NT2/D1 (cell line): ENCODE data around the gene LDB3.

ENCODE experiments used
- DNase-seq: peaks from one replicate; pipeline ENCODE4 v3.0.0-alpha.2; 2011; ENCODE audit warnings: low read depth, low spot score
- H3K27me3 ChIP-seq: 2 replicates; pipeline ENCODE4 v1.6.0; 2011; ENCODE audit warnings: mild to moderate bottlenecking; ENCODE audit not compliant: insufficient read length, insufficient read depth
- H3K36me3 ChIP-seq: 2 replicates; pipeline ENCODE4 v1.6.1; 2011; ENCODE audit warnings: mild to moderate bottlenecking, low read length, mixed read lengths; ENCODE audit not compliant: insufficient read depth, insufficient read length
- H3K4me1 ChIP-seq: 2 replicates; pipeline ENCODE4 v1.5.1; 2011; ENCODE audit not compliant: insufficient read depth, insufficient read length
- H3K4me3 ChIP-seq: 2 replicates; pipeline ENCODE4 v1.5.1; 2011; ENCODE audit warnings: low read depth; ENCODE audit not compliant: insufficient read length
- H3K9ac ChIP-seq: 2 replicates; pipeline ENCODE4 v1.6.0; 2011; ENCODE audit warnings: low read depth; ENCODE audit not compliant: insufficient read length
- H3K9me3 ChIP-seq: 2 replicates; pipeline ENCODE4 v1.5.1; 2011; ENCODE audit warnings: mild to moderate bottlenecking, low read length; ENCODE audit not compliant: insufficient read depth
- SUZ12 ChIP-seq: IDR thresholded peaks from 2 replicates; pipeline ENCODE4 v1.6.1; 2011; ENCODE audit not compliant: insufficient read length, insufficient read depth; ENCODE audit errors: extremely low read depth
- YY1 ChIP-seq: IDR thresholded peaks from 2 replicates; pipeline ENCODE4 v1.6.1; 2011; ENCODE audit not compliant: insufficient read length, insufficient read depth
- ZNF274 ChIP-seq: IDR thresholded peaks from 2 replicates; pipeline ENCODE4 v1.6.1; 2011; ENCODE audit warnings: mild to moderate bottlenecking, low read depth, low read length

The LDB3 gene

GRCh38 chr10:86647773-86648703 is 20.3 kb upstream of the LDB3 start:
- Histone ChIP-seq H3K9me3 (no peaks in the 10 kb centered on the region), H3K4me3 (no peak overlapping the region), H3K36me3 (no peaks in the 10 kb centered on the region), H3K27me3 (no peaks in the 10 kb centered on the region), H3K9ac (no peak overlapping the region), H3K4me1 (peaks cover 6% of the 10 kb centered on the region)
- DNase-seq: no peak
- TF ChIP-seq ZNF274 (no peak), SUZ12 (no peak), YY1 (no peak)

- peaks cover 6% of the 10 kb centered on the region for H3K4me1 ChIP-seq
- H3K9ac ChIP-seq: no peak overlapping the region
- no peaks in the 10 kb centered on the region for H3K27me3 ChIP-seq
- no peaks in the 10 kb centered on the region for H3K36me3 ChIP-seq
- no peak for TF ChIP-seq YY1
- TF ChIP-seq SUZ12: no peak
- no peak for TF ChIP-seq ZNF274
- H3K4me3 ChIP-seq: no peak overlapping the region
- no peak for DNase-seq
- no peaks in the 10 kb centered on the region for H3K9me3 ChIP-seq
Observed at GRCh38 chr10:86648704-86649427, 19.4 kb upstream of the LDB3 start.

- H3K4me1 ChIP-seq: peaks cover 6% of the 10 kb centered on the region
- no peaks in the 10 kb centered on the region for H3K27me3 ChIP-seq
- DNase-seq: no peak
- H3K36me3 ChIP-seq: no peaks in the 10 kb centered on the region
- H3K4me3 ChIP-seq: no peak overlapping the region
- H3K9me3 ChIP-seq: no peaks in the 10 kb centered on the region
- TF ChIP-seq ZNF274 (no peak), SUZ12 (no peak), YY1 (no peak)
- H3K9ac ChIP-seq: no peak overlapping the region
Observed at GRCh38 chr10:86649471-86650150, 18.7 kb upstream of the LDB3 start.

GRCh38 chr10:86650151-86650550 is 18.2 kb upstream of the LDB3 start:
- H3K9me3 ChIP-seq: no peaks in the 10 kb centered on the region
- DNase-seq: no peak
- H3K4me1 ChIP-seq: peaks cover 6% of the 10 kb centered on the region
- H3K36me3 ChIP-seq: no peaks in the 10 kb centered on the region
- H3K27me3 ChIP-seq: no peaks in the 10 kb centered on the region
- H3K9ac ChIP-seq: no peak overlapping the region
- no peak for TF ChIP-seq ZNF274
- H3K4me3 ChIP-seq: no peak overlapping the region

- Histone ChIP-seq H3K9ac (no peak overlapping the region), H3K4me3 (no peak overlapping the region), H3K36me3 (no peaks in the 10 kb centered on the region), H3K9me3 (no peaks in the 10 kb centered on the region), H3K4me1 (peaks cover 6% of the 10 kb centered on the region), H3K27me3 (no peaks in the 10 kb centered on the region)
- no peak for DNase-seq
- TF ChIP-seq ZNF274 (no peak), SUZ12 (no peak), YY1 (no peak)
Observed at GRCh38 chr10:86651021-86651471, 17.3 kb upstream of the LDB3 start.

- Histone ChIP-seq H3K4me3 (no peak overlapping the region), H3K9ac (no peak overlapping the region), H3K36me3 (no peaks in the 10 kb centered on the region), H3K27me3 (no peaks in the 10 kb centered on the region), H3K9me3 (no peaks in the 10 kb centered on the region), H3K4me1 (peaks cover 6% of the 10 kb centered on the region)
- no peak for DNase-seq
- TF ChIP-seq SUZ12: no peak
Observed at GRCh38 chr10:86651631-86652331, 16.5 kb upstream of the LDB3 start.
